Stimulated activated CD4-positive, alpha-beta T cell treated with anti-CD3 and anti-CD28 coated beads, TNF-alpha, amount 100 ng/mL, for 24 hours (primary cell): Measurements from ENCODE around the gene AK8.
"Not testable (repeated sequence)": the region's sequence is repeated elsewhere in the genome, so short reads cannot be mapped to it uniquely, and the experiment has no call there.

Source experiments
- DNase-seq, 3 experiments: peaks; one replicate each; pipeline ENCODE4 v3.0.0-alpha.2; 2020; ENCODE audit warnings: low read depth in 3 of 3

The AK8 gene

GRCh38 chr9:132744881-132745755 is 133.0 kb downstream of the AK8 start:
- DNase-seq = no peak

- DNase-seq = no peak
Measured at GRCh38 chr9:132743931-132744479, 134.1 kb downstream of the AK8 start.

GRCh38 chr9:132742821-132743311 is 135.2 kb downstream of the AK8 start:
- no peak for DNase-seq

- DNase-seq = no peak
Measured at GRCh38 chr9:132740526-132741309, 137.4 kb downstream of the AK8 start.

GRCh38 chr9:132739710-132740310 is 138.3 kb downstream of the AK8 start:
- no peak for DNase-seq

GRCh38 chr9:132733260-132733815 is 144.7 kb downstream of the AK8 start:
- DNase-seq = no peak

GRCh38 chr9:132732326-132733259 is 145.5 kb downstream of the AK8 start:
- DNase-seq = no peak

- no peak for DNase-seq
Measured at GRCh38 chr9:132731230-132731629, 146.9 kb downstream of the AK8 start.

GRCh38 chr9:132730054-132731033 is 147.7 kb downstream of the AK8 start:
- DNase-seq = no peak

GRCh38 chr9:132729235-132729890 is 148.7 kb downstream of the AK8 start:
- DNase-seq = no peak

- DNase-seq = no peak
Measured at GRCh38 chr9:132728497-132728896, 149.6 kb downstream of the AK8 start.

- no peak for DNase-seq
Measured at GRCh38 chr9:132728071-132728470, 150.0 kb downstream of the AK8 start.

- DNase-seq = no peak
Measured at GRCh38 chr9:132726576-132727130, 151.4 kb downstream of the AK8 start.

- DNase-seq = no peak
Measured at GRCh38 chr9:132725306-132725705, 152.8 kb downstream of the AK8 start.

- no peak for DNase-seq
Measured at GRCh38 chr9:132723809-132724208, 154.3 kb downstream of the AK8 start.

- no peak for DNase-seq
Measured at GRCh38 chr9:132722564-132723065, 155.5 kb downstream of the AK8 start.

- no peak for DNase-seq
Measured at GRCh38 chr9:132721661-132722060, 156.4 kb downstream of the AK8 start.

- not testable (repeated sequence) for DNase-seq
Measured at GRCh38 chr9:132718381-132718928, 159.6 kb downstream of the AK8 start.
